NCI-H2196 (cell line): ENCODE results near the gene ARMC6.
"Not testable (repeated sequence)": the region's sequence is repeated elsewhere in the genome, so short reads cannot be mapped to it uniquely, and the experiment has no call there.

ENCODE experiments used
- DNase-seq: peaks from one replicate; lab custom pipeline; 2025; ENCODE audit not compliant: unreplicated experiment; lab: John Stamatoyannopoulos, UW

The ARMC6 gene

GRCh38 chr19:19074196-19074882 lies 40.9 kb downstream of the ARMC6 start:
- no peak for DNase-seq

GRCh38 chr19:19075126-19075525 lies 41.7 kb downstream of the ARMC6 start:
- no peak for DNase-seq

- no peak for DNase-seq
These were observed 43.1 kb downstream of the ARMC6 start for GRCh38 chr19:19076476-19076875.

- DNase-seq, result no peak
These were observed 43.7 kb downstream of the ARMC6 start for GRCh38 chr19:19077103-19077502.

- no peak for DNase-seq
These were observed 45.4 kb downstream of the ARMC6 start for GRCh38 chr19:19078801-19079200.

- no peak for DNase-seq
These were observed 46.2 kb downstream of the ARMC6 start for GRCh38 chr19:19079571-19079970.

- no peak for DNase-seq
These were observed 48.3 kb downstream of the ARMC6 start for GRCh38 chr19:19081642-19082151.

- no peak for DNase-seq
These were observed 50.2 kb downstream of the ARMC6 start for GRCh38 chr19:19083413-19084178.

- no peak for DNase-seq
These were observed 54.3 kb downstream of the ARMC6 start for GRCh38 chr19:19087676-19088075.

GRCh38 chr19:19094513-19094912 lies 61.1 kb downstream of the ARMC6 start:
- DNase-seq, result no peak

GRCh38 chr19:19095691-19096090 lies 62.3 kb downstream of the ARMC6 start:
- no peak for DNase-seq

GRCh38 chr19:19096641-19097627 lies 63.5 kb downstream of the ARMC6 start:
- DNase-seq, result no peak

GRCh38 chr19:19098084-19098702 lies 64.8 kb downstream of the ARMC6 start:
- DNase-seq, result no peak

GRCh38 chr19:19098703-19099632 lies 65.6 kb downstream of the ARMC6 start:
- DNase-seq, result no peak

- no peak for DNase-seq
These were observed 68.1 kb downstream of the ARMC6 start for GRCh38 chr19:19101540-19101939.

GRCh38 chr19:19102566-19102965 lies 69.2 kb downstream of the ARMC6 start:
- not testable (repeated sequence) for DNase-seq

- no peak for DNase-seq
These were observed 69.8 kb downstream of the ARMC6 start for GRCh38 chr19:19103167-19103566.

- DNase-seq, result no peak
These were observed 72.1 kb downstream of the ARMC6 start for GRCh38 chr19:19105365-19106055.

- DNase-seq, result no peak
These were observed 72.7 kb downstream of the ARMC6 start for GRCh38 chr19:19106056-19106551.
